Heart left ventricle (tissue), 16 donors: ENCODE results near the gene CD1E. TPM values are rescaled to one million over a fixed set of nuclear protein-coding genes. Genes with fewer than 3 reads are reported as not detected.

Source experiments
- ATAC-seq, 4 donors: fragments of 200-7000 bp; cut with Tn5 transposase; one replicate each; pipeline ENCODE4 v1.9.1; 2020 to 2022; ENCODE audit warnings: moderate library complexity in 4 of 4, mild to moderate bottlenecking in 3 of 4, moderate number of reproducible peaks in 1 of 4
- DNase-seq, 5 donors: peaks; one replicate each; pipeline ENCODE4 v3.0.0-alpha.2; 2020
- H3K27ac ChIP-seq, 12 donors: fragments of 200-600 bp; sonication (generic) in 4 of 12; one replicate each; pipeline versions ENCODE4 v1.5.0 to v1.8.0; 2016 to 2022; ENCODE audit warnings: mild to moderate bottlenecking in 2 of 12
- H3K27me3 ChIP-seq, 9 donors: fragments of 200-600 bp; sonication (generic) in 2 of 9; one replicate each; pipeline versions ENCODE4 v1.5.1 to v1.8.0; 2016 to 2022; ENCODE audit warnings: mild to moderate bottlenecking in 3 of 9
- H3K36me3 ChIP-seq, 9 donors: fragments of 200-600 bp; sonication (generic) in 2 of 9; one replicate each; pipeline versions ENCODE4 v1.5.0 to v1.8.0; 2018 to 2022; ENCODE audit warnings: mild to moderate bottlenecking in 2 of 9
- H3K4me1 ChIP-seq, 12 donors: fragments of 200-600 bp; sonication (generic) in 4 of 12; one replicate each; pipeline versions ENCODE4 v1.5.0 to v1.8.0; 2016 to 2022; ENCODE audit warnings: mild to moderate bottlenecking in 3 of 12
- H3K4me3 ChIP-seq, 12 donors: fragments of 200-600 bp; sonication (generic) in 4 of 12; one replicate each; pipeline versions ENCODE4 v1.5.0 to v1.8.0; 2017 to 2022; ENCODE audit warnings: mild to moderate bottlenecking in 9 of 12, moderate library complexity in 4 of 12
- H3K9me3 ChIP-seq, 12 donors: fragments of 200-600 bp; sonication (generic) in 4 of 12; one replicate each; pipeline versions ENCODE4 v1.5.0 to v1.8.0; 2016 to 2022; ENCODE audit warnings: mild to moderate bottlenecking in 1 of 12
- CTCF ChIP-seq, 12 donors: fragments of 200-600 bp; sonication (generic) in 4 of 12; IDR thresholded peaks; one replicate each; pipeline versions ENCODE4 v1.5.0 to v1.8.0; 2018 to 2022; ENCODE audit warnings: antibody characterized with exemption in 12 of 12, mild to moderate bottlenecking in 5 of 12
- POLR2A ChIP-seq, 2 donors: fragments of 450-650 bp; IDR thresholded peaks; one replicate each; pipeline ENCODE4 v1.6.1; 2017; ENCODE audit warnings: antibody characterized with exemption in 2 of 2, mild to moderate bottlenecking in 2 of 2, moderate library complexity in 2 of 2
- WGBS, 4 donors: extraction: QIAGEN DNeasy Blood & Tissue Kit in 2 of 4; methylation state at CpG; one replicate each; pipeline versions ENCODE4 v1.1.5 to v1.1.7; 2013 to 2018; 5-methylcytosine and 5-hydroxymethylcytosine counted together
- intact Hi-C, 10 donors: fragments of 100-400 bp; cut with DNase I; formaldehyde crosslinking; loops; one replicate each; pipeline versions ENCODE4 v1.11.1 to v1.14.2; 2022
- polyA plus RNA-seq, 2 donors: library from polyadenylated mRNA; stranded (reverse); fragments of 200-250 nt; gene quantifications; one replicate each; pipeline ENCODE4 v1.2.3, GENCODE V29; 2013
- total RNA-seq, 9 donors: library from RNA; depleted of rRNA in 2 of 9; stranded (reverse); fragments of >200 nt in 2 of 9; fragmentation: NEBNext Ultra II Directional in 3 of 9; extraction: Animal tissue kit (Norgen Biotek cat#: 25700) in 3 of 9; gene quantifications; one replicate each; pipeline versions ENCODE4 v1.1.0 to v1.2.4, GENCODE V29; 2016 to 2023
- donor health status: ischemic (EF 13 %, LVEDD 7.1; RV severe dilation, severe dysfunction).
- donor health status: healthy with polysubstance abuse.
- donor health status: DM: no; HTN: yes; CAD: no.
- donor health status: DM: no; HTN: no; CAD: no.
- donor health status: ischemic (EF 25% LVEDD 6.9; RV normal size, moderate dysfunction).
- donor health status: ischemic (EF 25% LVEDD 5.7; RV mildly dilated, moderate dysfunction).
- donor health status: healthy.
- donor health status: DM: yes; HTN: yes; CAD: no.
- donor health status: ischemic (EF 35%, LVEDD 5.7; RV mildly dilated, moderate dysfunction).
- donor health status: nonischemic (EF 11% LVEDD 7.7; RV severe dilation, severe dysfunction).
- donor health status: DM: yes; HTN: yes; CAD: no.
- donor health status: PGD.
- donor health status: ischemic (EF 29% LVEDD 5.4; RV normal size, mild dysfunction).
- donor health status: nonischemic (EF 23%, LVEDD 6.1; RV moderate dilation, normal function).

Gene CD1E
- total and polyA plus RNA-seq, 11 donors = 0.25 to 0.59 (median 0.33) TPM; not detected in 6

GRCh38 chr1:158396646-158397045, 43.0 kb downstream of the CD1E start:
- DNase-seq (no peak), ATAC-seq (no peak)
- Histone ChIP-seq H3K4me1 (no peaks in the 10 kb centered on the region), H3K9me3 (no peaks in the 10 kb centered on the region), H3K36me3 (no peaks in the 10 kb centered on the region), H3K27ac (no peak overlapping the region), H3K27me3 (no peaks in the 10 kb centered on the region), H3K4me3 (no peak overlapping the region)
- 92 to 94% (median 93%) methylated on average over 3 of the region's 3 CpGs for WGBS, 4 donors
- intact Hi-C loops = no loop called here
- TF ChIP-seq POLR2A (IDR thresholded peaks at IDR 0.05) (no peak), CTCF (IDR thresholded peaks at IDR 0.05) (no peak)

- ATAC-seq (no peak), DNase-seq (no peak)
- no peaks in the 10 kb centered on the region for H3K4me1 ChIP-seq
- no peaks in the 10 kb centered on the region for H3K9me3 ChIP-seq
- no peak within 1 kb of the TSS for H3K27ac ChIP-seq
- WGBS, 4 donors = 77 to 83% (median 81%) methylated on average over 5 of the region's 5 CpGs
- intact Hi-C loops = no loop called here
- H3K4me3 ChIP-seq = no peak within 1 kb of the TSS
- TF ChIP-seq CTCF (IDR thresholded peaks at IDR 0.05) (no peak), POLR2A (IDR thresholded peaks at IDR 0.05) (no peak)
- no peaks in the 10 kb centered on the region for H3K36me3 ChIP-seq
- no peaks in the 10 kb centered on the region for H3K27me3 ChIP-seq
Measured at GRCh38 chr1:158398818-158399514, 45.3 kb downstream of the CD1E start, which contains the start of gene OR10T2. Gene OR10T2, minus strand, starts transcription at chr1:158399466. Its CDS starts 0 bp downstream, at chr1:158399466.

- no peak for TF ChIP-seq POLR2A (IDR thresholded peaks at IDR 0.05)
- no peak for TF ChIP-seq CTCF (IDR thresholded peaks at IDR 0.05)
- Histone ChIP-seq H3K27me3 (no peaks in the 10 kb centered on the region), H3K4me3 (no peak overlapping the region), H3K36me3 (no peaks in the 10 kb centered on the region), H3K27ac (no peak overlapping the region), H3K4me1 (no peaks in the 10 kb centered on the region), H3K9me3 (no peaks in the 10 kb centered on the region)
- WGBS, 4 donors = 69 to 88% (median 80%) methylated on average over 3 of the region's 3 CpGs
- ATAC-seq (no peak), DNase-seq (no peak)
- intact Hi-C loops = no loop called here
Measured at GRCh38 chr1:158400871-158401270, 47.2 kb downstream of the CD1E start.

GRCh38 chr1:158407092-158407491, 53.4 kb downstream of the CD1E start:
- DNase-seq (no peak), ATAC-seq (no peak)
- 71 to 93% (median 86%) methylated on average over 5 of the region's 5 CpGs for WGBS, 4 donors

More at GRCh38 chr1:158407092-158407491, 53.4 kb downstream of the CD1E start:
- H3K4me3 ChIP-seq = no peak overlapping the region
- no peaks in the 10 kb centered on the region for H3K9me3 ChIP-seq
- intact Hi-C loops = no loop called here
- no peak overlapping the region for H3K27ac ChIP-seq
- H3K4me1 ChIP-seq = no peaks in the 10 kb centered on the region
- H3K27me3 ChIP-seq = no peaks in the 10 kb centered on the region
- H3K36me3 ChIP-seq = no peaks in the 10 kb centered on the region
- TF ChIP-seq CTCF (IDR thresholded peaks at IDR 0.05) (no peak), POLR2A (IDR thresholded peaks at IDR 0.05) (no peak)

Other genes starting within 250 kb of the CD1E start
- gene CD1D, start 173.0 kb upstream of the CD1E start, total RNA-seq = 1 to 10 TPM in 7 of 9 donors, under 1 TPM in 2; 0.38 to 5.3 (median 1.7) TPM
- gene CD1D, start 173.0 kb upstream of the CD1E start, polyA plus RNA-seq = 1 to 10 TPM; 2.0 TPM
- gene CD1A, start 99.5 kb upstream of the CD1E start, total RNA-seq = under 1 TPM in 1 of 9 donors, not detected in 8; 0.15 TPM
- not detected for gene CD1A, start 99.5 kb upstream of the CD1E start, polyA plus RNA-seq
- gene CD1C, start 64.0 kb upstream of the CD1E start, total RNA-seq = 1 to 10 TPM in 2 of 9 donors, under 1 TPM in 4, not detected in 3; 0.30 to 1.6 (median 0.49) TPM
- under 1 TPM in 1 of 2 donors, not detected in 1; 0.28 TPM for gene CD1C, start 64.0 kb upstream of the CD1E start, polyA plus RNA-seq
- gene CD1B, start 22.4 kb upstream of the CD1E start, total RNA-seq = under 1 TPM in 1 of 9 donors, not detected in 8; 0.29 TPM
- not detected for gene CD1B, start 22.4 kb upstream of the CD1E start, polyA plus RNA-seq
- gene OR10T2, start 45.6 kb downstream of the CD1E start, total RNA-seq = not detected
- gene OR10T2, start 45.6 kb downstream of the CD1E start, polyA plus RNA-seq = not detected
- gene OR10K2, start 72.3 kb downstream of the CD1E start, total RNA-seq = not detected
- gene OR10K2, start 72.3 kb downstream of the CD1E start, polyA plus RNA-seq = not detected
- gene OR10K1, start 107.9 kb downstream of the CD1E start, total RNA-seq = not detected
- gene OR10K1, start 107.9 kb downstream of the CD1E start, polyA plus RNA-seq = not detected
- not detected for gene OR10R2, start 118.3 kb downstream of the CD1E start, total RNA-seq
- not detected for gene OR10R2, start 118.3 kb downstream of the CD1E start, polyA plus RNA-seq
- gene OR6Y1, start 200.5 kb downstream of the CD1E start, total RNA-seq = not detected
- gene OR6Y1, start 200.5 kb downstream of the CD1E start, polyA plus RNA-seq = not detected
- gene OR6P1, start 216.7 kb downstream of the CD1E start, total RNA-seq = not detected
- gene OR6P1, start 216.7 kb downstream of the CD1E start, polyA plus RNA-seq = not detected
- gene OR10X1, start 226.0 kb downstream of the CD1E start, total RNA-seq = not detected
- gene OR10X1, start 226.0 kb downstream of the CD1E start, polyA plus RNA-seq = not detected